ENCODE data around the gene NRP2.

Gene NRP2

GRCh38 chr2:205687641-205687956 lies 5.3 kb downstream of the NRP2 start:
- DNase-seq (ENCODE audit: low spot score) = no peak

- DNase-seq (ENCODE audit: low spot score) = peak; percentile 62
These were observed 6.3 kb downstream of the NRP2 start for GRCh38 chr2:205688417-205689200.

- no peak for DNase-seq (ENCODE audit: low spot score)
These were observed 7.5 kb downstream of the NRP2 start for GRCh38 chr2:205689820-205690219.

GRCh38 chr2:205692104-205692503 lies 9.8 kb downstream of the NRP2 start:
- DNase-seq (ENCODE audit: low spot score) = no peak

- DNase-seq (ENCODE audit: low spot score) = no peak
These were observed 12.0 kb downstream of the NRP2 start for GRCh38 chr2:205694256-205694655.

GRCh38 chr2:205695460-205695991 lies 13.2 kb downstream of the NRP2 start:
- DNase-seq (ENCODE audit: low spot score) = no peak

GRCh38 chr2:205696331-205696926 lies 14.1 kb downstream of the NRP2 start:
- DNase-seq (ENCODE audit: low spot score) = no peak

- DNase-seq (ENCODE audit: low spot score) = no peak
These were observed 14.7 kb downstream of the NRP2 start for GRCh38 chr2:205696927-205697441.

GRCh38 chr2:205698286-205699268 lies 16.3 kb downstream of the NRP2 start:
- DNase-seq (ENCODE audit: low spot score) = peak; percentile 79

GRCh38 chr2:205699515-205700289 lies 17.4 kb downstream of the NRP2 start:
- no peak for DNase-seq (ENCODE audit: low spot score)

- DNase-seq (ENCODE audit: low spot score) = no peak
These were observed 18.2 kb downstream of the NRP2 start for GRCh38 chr2:205700331-205701132.

GRCh38 chr2:205701509-205701908 lies 19.2 kb downstream of the NRP2 start:
- no peak for DNase-seq (ENCODE audit: low spot score)

- DNase-seq (ENCODE audit: low spot score) = no peak
These were observed 20.3 kb downstream of the NRP2 start for GRCh38 chr2:205702576-205702975.

GRCh38 chr2:205703471-205704126 lies 21.3 kb downstream of the NRP2 start:
- no peak for DNase-seq (ENCODE audit: low spot score)

GRCh38 chr2:205704127-205704741 lies 21.9 kb downstream of the NRP2 start:
- peak; percentile 84 for DNase-seq (ENCODE audit: low spot score)

- DNase-seq (ENCODE audit: low spot score) = no peak
These were observed 23.4 kb downstream of the NRP2 start for GRCh38 chr2:205705511-205706349.

- DNase-seq (ENCODE audit: low spot score) = peak; percentile 76
These were observed 24.6 kb downstream of the NRP2 start for GRCh38 chr2:205706769-205707381.

- DNase-seq (ENCODE audit: low spot score) = no peak
These were observed 25.9 kb downstream of the NRP2 start for GRCh38 chr2:205708231-205708631.
